CD4-positive, alpha-beta T cell treated with Interleukin-15 for 4 hours (primary cell): Measurements from ENCODE around the gene TPP2.

Source experiments
- DNase-seq: peaks from one replicate; pipeline ENCODE4 v3.0.0-alpha.2; 2020; ENCODE audit warnings: low spot score

The TPP2 gene

GRCh38 chr13:102694937-102695336 is 98.2 kb downstream of the TPP2 start, which contains the start of gene METTL21C:
TSS of gene METTL21C (minus strand) at chr13:102695044. CDS start at chr13:102694498, 546 bp downstream.
- DNase-seq, result no peak

GRCh38 chr13:102696465-102696864 is 99.7 kb downstream of the TPP2 start:
- no peak for DNase-seq

- no peak for DNase-seq
Measured at GRCh38 chr13:102697264-102697663, 100.5 kb downstream of the TPP2 start.

- DNase-seq, result no peak
Measured at GRCh38 chr13:102697929-102698648, 101.3 kb downstream of the TPP2 start.

GRCh38 chr13:102698649-102698980 is 101.8 kb downstream of the TPP2 start:
- no peak for DNase-seq

GRCh38 chr13:102699504-102699903 is 102.7 kb downstream of the TPP2 start:
- DNase-seq, result no peak

- no peak for DNase-seq
Measured at GRCh38 chr13:102700088-102701031, 103.6 kb downstream of the TPP2 start.

GRCh38 chr13:102701331-102701730 is 104.5 kb downstream of the TPP2 start:
- no peak for DNase-seq

GRCh38 chr13:102702965-102703725 is 106.4 kb downstream of the TPP2 start:
- no peak for DNase-seq

GRCh38 chr13:102703726-102704035 is 106.9 kb downstream of the TPP2 start:
- DNase-seq, result no peak

- no peak for DNase-seq
Measured at GRCh38 chr13:102704238-102705058, 107.7 kb downstream of the TPP2 start.

GRCh38 chr13:102707467-102707866 is 110.7 kb downstream of the TPP2 start:
- no peak for DNase-seq

GRCh38 chr13:102708211-102708610 is 111.4 kb downstream of the TPP2 start:
- no peak for DNase-seq

GRCh38 chr13:102708991-102709390 is 112.2 kb downstream of the TPP2 start:
- no peak for DNase-seq

- DNase-seq, result no peak
Measured at GRCh38 chr13:102709536-102709935, 112.8 kb downstream of the TPP2 start.

- no peak for DNase-seq
Measured at GRCh38 chr13:102710261-102710679, 113.5 kb downstream of the TPP2 start.

- no peak for DNase-seq
Measured at GRCh38 chr13:102715447-102715846, 118.7 kb downstream of the TPP2 start.

- no peak for DNase-seq
Measured at GRCh38 chr13:102718746-102719145, 122.0 kb downstream of the TPP2 start.

GRCh38 chr13:102721800-102722231 is 125.0 kb downstream of the TPP2 start:
- DNase-seq, result peak; percentile 2

GRCh38 chr13:102724923-102725322 is 128.1 kb downstream of the TPP2 start:
- DNase-seq, result peak; percentile 0

GRCh38 chr13:102726430-102726829 is 129.6 kb downstream of the TPP2 start:
- DNase-seq, result no peak
